Amniotic epithelial cell (primary cell): ENCODE results near the gene URB2.
A peak's percentile ranks its signal among the peaks of the same experiment; 100 is the strongest.

Experiments
- DNase-seq: peaks from one replicate; pipeline ENCODE4 v3.0.0-alpha.2; 2010; ENCODE audit warnings: low read depth

The URB2 gene

GRCh38 chr1:229645324-229645993, 19.4 kb downstream of the URB2 start:
- DNase-seq = no peak

GRCh38 chr1:229648406-229648805, 22.4 kb downstream of the URB2 start:
- DNase-seq = no peak

GRCh38 chr1:229650045-229650444, 24.0 kb downstream of the URB2 start:
- no peak for DNase-seq

GRCh38 chr1:229651546-229651945, 25.5 kb downstream of the URB2 start:
- no peak for DNase-seq

GRCh38 chr1:229653420-229653819, 27.4 kb downstream of the URB2 start:
- DNase-seq = no peak

- no peak for DNase-seq
These were observed 29.7 kb downstream of the URB2 start for GRCh38 chr1:229655781-229656180.

GRCh38 chr1:229657993-229658755, 32.1 kb downstream of the URB2 start:
- no peak for DNase-seq

- peak; percentile 60 for DNase-seq
These were observed 35.2 kb downstream of the URB2 start for GRCh38 chr1:229661022-229661877.

- no peak for DNase-seq
These were observed 35.9 kb downstream of the URB2 start for GRCh38 chr1:229661897-229662296.

- DNase-seq = peak; percentile 89
These were observed 38.2 kb downstream of the URB2 start for GRCh38 chr1:229664133-229664689.

GRCh38 chr1:229665912-229666558, 40.0 kb downstream of the URB2 start:
- no peak for DNase-seq

GRCh38 chr1:229666585-229666984, 40.5 kb downstream of the URB2 start:
- no peak for DNase-seq

- no peak for DNase-seq
These were observed 43.3 kb downstream of the URB2 start for GRCh38 chr1:229669333-229669732.

GRCh38 chr1:229671310-229671709, 45.3 kb downstream of the URB2 start:
- DNase-seq = no peak

- DNase-seq = no peak
These were observed 46.2 kb downstream of the URB2 start for GRCh38 chr1:229672246-229672645.

GRCh38 chr1:229674042-229674441, 48.0 kb downstream of the URB2 start:
- no peak for DNase-seq

- no peak for DNase-seq
These were observed 49.3 kb downstream of the URB2 start for GRCh38 chr1:229675396-229675795.

GRCh38 chr1:229685149-229685548, 59.1 kb downstream of the URB2 start:
- no peak for DNase-seq

- DNase-seq = no peak
These were observed 63.2 kb downstream of the URB2 start for GRCh38 chr1:229689273-229689672.

- DNase-seq = no peak
These were observed 63.9 kb downstream of the URB2 start for GRCh38 chr1:229689904-229690303.

GRCh38 chr1:229690662-229691061, 64.6 kb downstream of the URB2 start:
- no peak for DNase-seq

GRCh38 chr1:229691362-229691761, 65.3 kb downstream of the URB2 start:
- DNase-seq = no peak
